H7 (cell line): ENCODE measurements around the gene LSM3. TPM values are rescaled to one million over a fixed set of nuclear protein-coding genes. Genes with fewer than 3 reads are reported as not detected.

Source experiments
- DNase-seq: peaks from one replicate; pipeline ENCODE4 v3.0.0; 2012
- H3K27me3 ChIP-seq: 2 replicates; pipeline ENCODE4 v1.6.0; 2011; ENCODE audit warnings: mild to moderate bottlenecking, low read length; ENCODE audit not compliant: control insufficient read depth, insufficient read depth
- H3K36me3 ChIP-seq: replicated peaks from 2 replicates; pipeline ENCODE4 v1.5.1; 2011; ENCODE audit warnings: low read length; ENCODE audit not compliant: control insufficient read depth, insufficient read depth
- H3K4me3 ChIP-seq: 2 replicates; pipeline ENCODE4 v1.5.1; 2011; ENCODE audit warnings: low read depth, mild to moderate bottlenecking, control low read depth, low read length, moderate library complexity; ENCODE audit not compliant: insufficient read depth
- total RNA-seq: library from RNA; depleted of rRNA; stranded (reverse); fragments of >200 nt; shearing (Covaris generic); gene quantifications from 2 replicates; pipeline ENCODE4 v1.2.3, GENCODE V29; 2014

Gene LSM3
- total RNA-seq, 1 experiment from 2014 or later, result 17.0 TPM

DNA sequence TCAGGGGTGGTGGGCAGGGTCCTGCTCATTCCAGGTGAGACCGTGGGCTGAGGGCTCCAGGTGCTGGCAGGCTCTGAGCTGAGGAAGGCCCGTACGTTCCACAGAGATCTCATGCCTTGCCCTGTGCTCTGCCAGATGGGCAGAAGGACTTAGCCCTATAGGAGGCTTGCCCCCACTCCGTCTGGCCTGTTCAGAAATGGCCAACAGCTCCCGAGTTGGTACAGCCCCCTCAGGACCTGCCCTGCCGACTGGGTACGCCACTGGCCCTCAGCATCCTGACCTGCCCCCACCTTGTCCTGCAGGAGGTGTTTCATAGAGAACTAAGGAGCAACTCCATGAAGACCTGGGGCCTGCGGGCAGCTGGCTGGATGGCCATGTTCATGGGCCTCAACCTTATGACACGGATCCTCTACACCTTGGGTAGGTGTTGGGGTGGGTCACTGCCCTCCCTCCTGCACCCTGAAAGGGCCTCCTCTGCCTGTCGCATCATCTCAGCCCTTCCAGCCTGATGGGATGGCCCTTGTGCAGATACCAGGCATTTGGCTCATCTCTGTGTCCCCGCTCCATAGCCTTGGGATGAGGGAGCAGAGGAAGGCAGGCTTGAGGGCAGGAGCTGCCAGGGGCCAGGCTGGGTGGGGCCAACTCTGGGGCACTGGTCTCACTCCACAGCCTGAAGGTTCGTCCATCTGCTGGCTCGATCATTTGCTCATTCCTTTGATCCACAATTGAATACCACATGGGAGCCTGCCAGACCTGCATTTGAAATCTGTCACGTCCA lies 39.5 kb upstream of the LSM3 start:
- H3K36me3 ChIP-seq, result peaks cover 23% of the 10 kb centered on the region
- H3K27me3 ChIP-seq, result no peaks in the 10 kb centered on the region
- no peak overlapping the region for H3K4me3 ChIP-seq
- no peak for DNase-seq

DNA sequence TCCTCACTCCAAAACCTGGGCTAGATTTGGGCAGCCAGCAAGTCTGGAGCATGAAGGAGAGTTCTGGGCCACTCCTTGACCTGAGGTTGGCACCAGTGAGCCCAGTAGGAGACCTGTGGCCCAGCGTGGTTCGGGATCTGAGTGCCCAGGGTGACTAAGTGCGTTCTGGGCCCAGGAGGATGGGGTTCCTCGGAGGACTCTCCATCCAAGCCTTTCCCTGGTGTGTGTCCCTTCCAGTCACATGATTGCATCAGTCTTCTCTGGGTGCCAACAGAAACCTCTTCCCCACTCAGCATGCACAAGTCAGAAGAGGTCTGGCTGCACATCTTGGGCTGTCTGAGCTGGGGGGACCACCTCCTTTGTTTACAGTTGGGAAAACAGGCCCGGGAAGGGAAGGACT lies 38.8 kb upstream of the LSM3 start:
- Histone ChIP-seq H3K36me3 (peaks cover 20% of the 10 kb centered on the region), H3K27me3 (no peaks in the 10 kb centered on the region), H3K4me3 (no peak overlapping the region)
- DNase-seq, result no peak

DNA sequence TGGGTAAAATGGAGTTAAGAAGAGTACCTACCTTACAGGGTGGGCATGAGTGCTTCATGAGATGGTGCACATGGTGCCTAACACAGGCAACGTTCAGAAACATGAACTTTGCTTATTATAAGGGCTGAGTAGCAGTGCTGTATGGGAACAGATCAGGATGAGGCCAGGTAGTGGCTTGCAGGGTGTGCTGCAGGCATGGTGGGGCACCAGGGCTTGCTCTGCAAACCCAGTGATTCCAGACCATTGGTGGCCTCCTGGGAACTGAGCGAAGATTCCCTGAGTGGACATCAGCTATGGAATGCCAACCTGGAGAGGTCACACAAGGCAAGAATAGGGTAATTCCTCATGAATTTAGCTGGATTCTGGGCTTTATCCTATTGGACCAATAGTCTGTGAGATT lies 37.9 kb upstream of the LSM3 start:
- DNase-seq, result no peak
- peaks cover 19% of the 10 kb centered on the region for H3K36me3 ChIP-seq
- no peaks in the 10 kb centered on the region for H3K27me3 ChIP-seq

DNA sequence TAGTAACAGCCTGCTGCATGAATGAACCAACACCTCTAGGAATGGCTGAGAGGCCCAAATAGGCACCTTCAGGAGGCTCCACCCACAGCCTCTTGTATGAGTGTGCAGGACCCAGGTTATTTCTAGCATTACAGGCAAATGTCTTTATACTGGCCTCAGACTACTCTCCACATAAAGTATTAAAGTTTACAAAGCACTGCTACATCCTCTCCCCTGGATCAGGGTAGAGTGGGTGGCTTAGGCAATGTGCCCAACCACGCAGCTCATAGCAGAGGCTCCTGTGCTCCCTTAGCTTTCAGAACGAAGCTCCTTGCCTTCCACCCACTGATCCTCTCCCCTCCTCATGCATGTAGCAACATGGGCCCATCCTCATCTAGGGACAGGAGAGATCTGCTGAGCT lies 37.5 kb upstream of the LSM3 start:
- no peak for DNase-seq
- peaks cover 20% of the 10 kb centered on the region for H3K36me3 ChIP-seq
- no peaks in the 10 kb centered on the region for H3K27me3 ChIP-seq
- no peak overlapping the region for H3K4me3 ChIP-seq

More for the DNA sequence above, 37.9 kb upstream of the LSM3 start:
- no peak overlapping the region for H3K4me3 ChIP-seq

DNA sequence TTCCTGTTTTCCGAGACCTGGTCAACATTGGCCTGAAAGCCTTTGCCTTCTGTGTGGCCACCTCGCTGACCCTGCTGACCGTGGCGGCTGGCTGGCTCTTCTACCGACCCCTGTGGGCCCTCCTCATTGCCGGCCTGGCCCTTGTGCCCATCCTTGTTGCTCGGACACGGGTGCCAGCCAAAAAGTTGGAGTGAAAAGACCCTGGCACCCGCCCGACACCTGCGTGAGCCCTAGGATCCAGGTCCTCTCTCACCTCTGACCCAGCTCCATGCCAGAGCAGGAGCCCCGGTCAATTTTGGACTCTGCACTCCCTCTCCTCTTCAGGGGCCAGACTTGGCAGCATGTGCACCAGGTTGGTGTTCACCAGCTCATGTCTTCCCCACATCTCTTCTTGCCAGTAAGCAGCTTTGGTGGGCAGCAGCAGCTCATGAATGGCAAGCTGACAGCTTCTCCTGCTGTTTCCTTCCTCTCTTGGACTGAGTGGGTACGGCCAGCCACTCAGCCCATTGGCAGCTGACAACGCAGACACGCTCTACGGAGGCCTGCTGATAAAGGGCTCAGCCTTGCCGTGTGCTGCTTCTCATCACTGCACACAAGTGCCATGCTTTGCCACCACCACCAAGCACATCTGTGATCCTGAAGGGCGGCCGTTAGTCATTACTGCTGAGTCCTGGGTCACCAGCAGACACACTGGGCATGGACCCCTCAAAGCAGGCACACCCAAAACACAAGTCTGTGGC lies 36.8 kb upstream of the LSM3 start:
- H3K27me3 ChIP-seq, result no peaks in the 10 kb centered on the region
- DNase-seq, result no peak
- H3K36me3 ChIP-seq, result peaks cover 25% of the 10 kb centered on the region
- H3K4me3 ChIP-seq, result no peak overlapping the region

DNA sequence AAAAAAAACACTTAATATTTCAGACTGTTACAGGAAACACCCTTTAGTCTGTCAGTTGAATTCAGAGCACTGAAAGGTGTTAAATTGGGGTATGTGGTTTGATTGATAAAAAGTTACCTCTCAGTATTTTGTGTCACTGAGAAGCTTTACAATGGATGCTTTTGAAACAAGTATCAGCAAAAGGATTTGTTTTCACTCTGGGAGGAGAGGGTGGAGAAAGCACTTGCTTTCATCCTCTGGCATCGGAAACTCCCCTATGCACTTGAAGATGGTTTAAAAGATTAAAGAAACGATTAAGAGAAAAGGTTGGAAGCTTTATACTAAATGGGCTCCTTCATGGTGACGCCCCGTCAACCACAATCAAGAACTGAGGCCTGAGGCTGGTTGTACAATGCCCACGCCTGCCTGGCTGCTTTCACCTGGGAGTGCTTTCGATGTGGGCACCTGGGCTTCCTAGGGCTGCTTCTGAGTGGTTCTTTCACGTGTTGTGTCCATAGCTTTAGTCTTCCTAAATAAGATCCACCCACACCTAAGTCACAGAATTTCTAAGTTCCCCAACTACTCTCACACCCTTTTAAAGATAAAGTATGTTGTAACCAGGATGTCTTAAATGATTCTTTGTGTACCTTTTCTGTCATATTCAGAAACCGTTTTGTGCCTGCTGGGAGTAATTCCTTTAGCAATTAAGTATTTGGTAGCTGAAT lies 35.9 kb upstream of the LSM3 start:
- Histone ChIP-seq H3K27me3 (no peaks in the 10 kb centered on the region), H3K36me3 (peaks cover 25% of the 10 kb centered on the region)

DNA sequence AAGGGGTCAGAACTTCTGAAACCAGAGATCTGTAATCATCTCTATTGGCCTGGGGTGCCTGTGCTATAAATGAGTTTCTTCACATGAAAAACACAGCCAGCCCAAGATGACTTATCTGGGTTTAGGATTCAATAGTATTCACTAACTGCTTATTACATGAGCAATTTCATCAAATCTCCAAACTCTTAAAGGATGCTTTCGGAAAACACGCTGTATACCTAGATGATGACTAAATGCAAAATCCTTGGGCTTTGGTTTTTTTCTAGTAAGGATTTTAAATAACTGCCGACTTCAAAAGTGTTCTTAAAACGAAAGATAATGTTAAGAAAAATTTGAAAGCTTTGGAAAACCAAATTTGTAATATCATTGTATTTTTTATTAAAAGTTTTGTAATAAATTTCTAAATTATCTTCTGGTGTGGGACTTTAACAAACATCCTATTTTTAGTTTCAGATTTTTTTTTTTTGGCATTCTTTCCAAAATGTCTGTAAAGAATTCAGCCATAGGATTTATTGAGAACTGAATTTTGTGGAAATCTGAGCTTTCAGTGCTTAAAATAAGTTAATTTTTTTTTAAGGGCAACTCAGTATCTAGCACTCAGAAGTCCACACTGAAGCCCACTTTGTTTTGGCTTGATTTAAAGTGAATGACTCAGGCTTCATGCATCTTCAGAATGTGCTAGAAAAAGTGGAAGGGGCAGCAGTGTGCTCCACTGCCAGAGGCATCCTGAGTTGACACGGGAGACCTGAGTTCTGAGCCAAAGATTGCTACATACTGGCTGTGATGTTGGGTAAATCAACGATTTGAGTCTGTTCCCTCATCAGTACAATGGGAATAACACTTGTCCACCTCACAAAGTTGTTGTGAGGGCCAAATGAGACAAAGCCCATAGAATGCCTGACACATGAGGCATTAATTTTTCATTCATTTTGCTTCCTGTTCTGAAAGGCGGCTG lies 35.1 kb upstream of the LSM3 start:
- Histone ChIP-seq H3K4me3 (no peak overlapping the region), H3K36me3 (peaks cover 27% of the 10 kb centered on the region), H3K27me3 (no peaks in the 10 kb centered on the region)
- DNase-seq, result peak; percentile 44

More for the DNA sequence above, 35.9 kb upstream of the LSM3 start:
- no peak overlapping the region for H3K4me3 ChIP-seq
- no peak for DNase-seq

DNA sequence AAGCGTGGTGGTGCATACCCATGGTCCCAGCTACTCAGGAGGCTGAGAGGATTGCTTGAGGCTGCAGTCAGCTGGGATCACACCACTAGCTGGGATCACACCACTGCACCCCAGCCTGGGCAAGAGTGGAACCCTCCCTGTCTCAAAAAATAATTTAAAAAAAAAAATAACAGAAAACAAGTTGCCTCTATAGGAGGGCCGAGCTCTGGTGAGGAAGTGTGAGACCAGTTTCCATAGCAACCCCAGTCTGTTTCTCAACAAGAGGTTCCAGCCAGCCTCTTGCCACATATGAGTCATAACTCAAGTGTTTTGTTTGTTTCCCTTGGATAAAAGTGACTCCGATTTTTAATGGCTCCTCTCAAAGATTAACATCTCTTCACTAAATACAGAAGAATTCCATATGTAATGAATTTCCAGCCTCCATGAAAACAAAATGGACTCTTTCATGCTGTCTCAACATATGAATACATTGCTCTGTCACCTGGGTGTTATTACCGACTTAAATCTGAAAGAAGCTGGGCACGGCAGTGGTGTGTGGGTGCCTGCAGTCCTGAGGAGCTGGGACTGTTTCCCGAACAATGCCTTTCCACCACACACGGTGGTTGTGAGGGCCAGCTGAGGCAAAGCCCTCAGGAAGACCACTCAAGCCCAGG lies 34.1 kb upstream of the LSM3 start:
- no peak overlapping the region for H3K4me3 ChIP-seq

DNA sequence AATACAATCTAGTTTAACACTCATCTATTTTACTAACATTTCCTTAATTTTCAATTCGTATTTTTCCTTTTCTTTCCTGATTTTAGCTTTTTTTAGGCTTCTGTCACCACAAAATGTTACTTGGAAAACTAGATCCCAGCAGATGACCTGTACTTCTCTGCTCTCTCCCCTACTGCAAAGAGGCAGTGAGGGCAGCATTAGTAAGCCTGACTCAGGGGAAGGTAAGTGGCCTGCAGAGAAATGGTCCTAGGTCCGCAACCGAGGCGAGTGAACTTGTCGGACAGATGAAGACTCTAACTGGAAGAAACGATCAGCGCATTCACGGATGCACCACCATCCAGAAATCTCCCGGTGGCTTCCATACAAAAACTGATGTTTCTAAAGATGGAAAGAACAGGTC lies 33.4 kb upstream of the LSM3 start:
- Histone ChIP-seq H3K36me3 (peaks cover 22% of the 10 kb centered on the region), H3K27me3 (no peaks in the 10 kb centered on the region), H3K4me3 (no peak overlapping the region)
- DNase-seq, result no peak

More for the DNA sequence above, 34.1 kb upstream of the LSM3 start:
- H3K36me3 ChIP-seq, result peaks cover 24% of the 10 kb centered on the region
- DNase-seq, result peak; percentile 74
- H3K27me3 ChIP-seq, result no peaks in the 10 kb centered on the region

DNA sequence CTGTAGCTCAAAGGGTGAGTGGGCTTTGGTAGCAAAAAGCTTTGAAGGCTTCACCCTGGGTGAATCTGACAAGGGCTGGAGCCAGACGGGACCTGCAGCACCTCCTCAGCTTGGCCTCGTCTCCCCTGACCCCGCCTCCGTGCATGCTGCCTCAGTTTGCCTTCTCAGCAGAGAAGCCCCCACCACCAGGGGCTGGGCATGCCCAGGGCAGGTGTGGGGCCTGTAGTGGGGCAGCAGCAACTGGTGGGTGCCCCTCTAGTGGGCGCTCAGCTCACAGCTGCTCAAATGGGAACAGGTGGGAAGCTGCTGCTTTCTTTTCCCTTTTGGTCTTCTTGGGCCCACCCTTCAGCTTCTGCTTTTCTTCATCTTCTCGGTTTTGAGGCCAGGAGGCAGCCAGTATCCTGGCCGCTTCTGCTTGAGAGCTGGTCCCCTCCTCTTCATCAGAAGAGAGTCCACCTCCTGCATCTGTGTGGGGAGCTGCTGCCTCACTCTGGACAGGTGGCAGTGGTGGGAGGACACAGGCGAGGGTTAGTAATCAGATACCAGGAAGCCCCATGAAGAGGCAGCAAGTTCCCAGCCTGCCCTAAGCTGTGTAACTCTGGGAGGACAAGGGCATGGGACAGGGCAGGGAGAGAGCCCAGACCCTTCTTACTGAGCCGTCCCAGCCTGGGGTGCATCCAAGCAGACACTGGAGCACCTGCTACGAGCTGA lies 32.8 kb upstream of the LSM3 start:
- Histone ChIP-seq H3K4me3 (no peak overlapping the region), H3K36me3 (peaks cover 22% of the 10 kb centered on the region), H3K27me3 (no peaks in the 10 kb centered on the region)
- peak; percentile 51 for DNase-seq

DNA sequence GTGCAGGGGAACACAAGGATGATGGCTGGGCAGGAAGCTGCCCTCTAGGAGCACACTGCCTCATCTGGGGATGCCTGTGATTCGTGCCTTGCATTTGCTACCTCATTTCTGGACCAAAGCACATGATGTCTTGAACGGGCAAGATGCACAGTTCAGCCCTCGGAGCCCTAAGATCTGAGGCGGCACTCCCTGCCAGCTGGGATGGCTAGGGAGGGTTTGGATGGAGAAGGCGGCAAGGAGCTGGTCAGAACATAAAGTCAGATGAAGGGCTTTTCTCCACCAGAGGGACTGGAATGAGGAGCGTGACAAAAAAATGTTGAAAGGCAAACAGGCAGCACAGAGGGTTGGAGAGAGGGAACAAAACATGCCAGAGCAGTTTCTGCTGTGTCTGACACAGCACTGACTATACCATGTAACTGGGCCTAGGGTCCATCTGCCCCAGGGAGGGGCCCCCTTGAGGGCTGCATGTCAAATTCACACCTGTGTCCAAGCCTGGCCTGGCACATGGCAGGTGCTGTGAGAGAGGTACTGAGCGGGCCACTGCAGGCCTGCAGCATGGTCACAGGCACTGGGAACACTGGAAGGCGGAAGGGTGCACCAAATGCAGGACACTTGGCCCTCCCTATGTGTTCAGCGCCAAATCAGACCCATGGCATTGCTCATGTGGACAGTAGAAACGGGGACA lies 32.1 kb upstream of the LSM3 start:
- H3K4me3 ChIP-seq, result no peak overlapping the region
- no peak for DNase-seq
- H3K36me3 ChIP-seq, result peaks cover 21% of the 10 kb centered on the region
- no peaks in the 10 kb centered on the region for H3K27me3 ChIP-seq

DNA sequence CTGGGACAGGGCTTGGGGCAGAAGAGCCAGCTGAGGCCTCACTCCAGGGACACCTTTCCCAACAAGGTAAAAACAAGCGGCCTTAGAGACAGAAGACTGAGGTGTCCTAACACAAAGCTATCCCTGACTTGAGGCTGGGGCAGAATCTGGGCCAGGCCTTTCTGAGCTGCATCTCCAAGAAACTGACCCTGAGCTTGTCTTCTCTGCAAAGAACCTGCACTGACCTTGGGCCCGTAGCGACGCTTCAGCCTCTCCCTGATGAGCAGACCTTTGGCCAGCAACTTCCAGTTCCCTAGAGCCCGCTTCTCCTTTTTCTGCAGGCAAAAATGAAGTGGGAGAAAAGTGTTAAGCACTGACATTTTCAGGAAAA lies 31.6 kb upstream of the LSM3 start:
- no peak for DNase-seq
- Histone ChIP-seq H3K27me3 (no peaks in the 10 kb centered on the region), H3K36me3 (peaks cover 18% of the 10 kb centered on the region), H3K4me3 (no peak overlapping the region)

DNA sequence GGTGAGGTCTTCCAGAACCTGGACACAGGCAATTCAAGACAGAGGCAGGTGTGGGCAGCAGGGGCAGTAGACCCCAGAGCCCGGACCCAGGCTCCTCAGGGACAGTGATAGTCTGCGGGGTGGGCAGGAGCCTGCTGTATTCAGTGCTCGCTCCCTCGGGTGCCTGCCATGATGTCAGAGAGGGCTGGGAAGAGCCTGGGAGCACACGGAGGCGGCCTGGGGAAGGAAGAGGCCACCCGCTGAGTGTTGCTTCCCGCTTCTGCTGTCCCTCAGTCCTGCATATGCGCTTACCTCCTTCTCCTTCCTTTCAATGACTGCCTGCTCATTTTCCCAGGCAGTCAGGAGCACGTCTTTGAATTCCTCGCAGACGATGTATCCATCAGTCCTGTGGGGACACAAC lies 31.0 kb upstream of the LSM3 start:
- H3K27me3 ChIP-seq, result no peaks in the 10 kb centered on the region
- H3K36me3 ChIP-seq, result peaks cover 17% of the 10 kb centered on the region
- no peak overlapping the region for H3K4me3 ChIP-seq
- peak; percentile 56 for DNase-seq
